Hippocampal formation (tissue), 2 donors: ENCODE data around the gene LAMA2.

ENCODE experiments used
- DNase-seq, 2 donors: peaks; one replicate each; lab custom pipeline; 2025; lab: John Stamatoyannopoulos, UW

LAMA2 gene

DNA sequence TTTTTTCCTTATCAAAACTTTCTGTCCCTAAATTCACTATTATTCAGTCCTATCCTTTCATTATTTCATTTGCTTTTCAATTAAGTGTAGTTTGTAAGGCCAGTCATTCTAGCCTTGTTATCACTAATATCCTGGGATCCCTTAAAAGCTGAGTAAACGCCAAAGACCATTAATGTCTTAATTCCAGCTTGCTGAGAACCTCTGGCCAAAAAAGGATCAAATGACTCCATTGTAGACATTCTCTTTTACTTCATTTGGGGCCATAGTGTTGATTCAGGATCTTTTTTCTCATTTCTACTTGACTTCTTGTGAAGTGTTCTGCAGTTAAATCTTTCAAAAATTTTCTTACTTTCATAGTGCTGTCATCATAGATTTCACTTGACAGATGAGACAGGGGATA lies 379.7 kb downstream of the LAMA2 start:
- no peak for DNase-seq

DNA sequence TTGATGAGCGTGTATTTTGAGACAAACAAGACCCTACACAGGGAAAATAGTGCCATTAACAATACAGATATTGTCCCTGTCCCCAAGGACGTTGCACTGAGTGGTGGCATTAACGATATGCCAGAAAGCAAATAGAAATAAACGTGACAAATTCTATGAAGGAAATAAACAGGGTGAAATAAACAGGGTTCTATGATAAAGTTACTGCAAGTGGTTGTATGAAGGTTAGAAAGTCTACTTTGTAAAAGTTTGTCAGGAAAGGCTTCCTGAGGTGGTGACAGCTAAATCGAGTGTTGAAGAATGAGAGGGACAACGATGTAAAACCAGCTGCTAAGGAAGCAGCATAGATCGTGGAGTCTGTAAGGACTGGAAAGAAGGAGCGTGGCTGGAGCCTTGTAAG lies 380.2 kb downstream of the LAMA2 start:
- DNase-seq, result no peak

GRCh38 chr6:129264480-129265045 lies 381.6 kb downstream of the LAMA2 start:
- DNase-seq, result no peak

DNA sequence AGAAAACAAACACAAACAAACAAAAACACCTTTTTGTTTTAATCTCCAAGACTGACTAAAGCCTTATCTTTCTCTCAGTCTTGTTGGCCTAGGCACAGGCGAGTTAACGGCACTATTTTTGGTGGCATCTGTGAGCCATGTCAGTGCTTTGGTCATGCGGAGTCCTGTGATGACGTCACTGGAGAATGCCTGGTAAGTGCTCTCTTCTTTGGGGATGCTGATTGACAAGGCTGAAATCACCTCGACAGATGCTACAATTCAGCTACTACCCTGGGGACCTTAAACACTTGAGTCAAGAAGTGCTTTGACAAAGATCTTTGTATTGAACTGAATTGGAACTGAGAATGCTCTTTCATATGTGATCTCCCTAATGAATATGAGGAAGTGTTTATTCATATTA lies 384.1 kb downstream of the LAMA2 start:
- DNase-seq, result no peak

DNA sequence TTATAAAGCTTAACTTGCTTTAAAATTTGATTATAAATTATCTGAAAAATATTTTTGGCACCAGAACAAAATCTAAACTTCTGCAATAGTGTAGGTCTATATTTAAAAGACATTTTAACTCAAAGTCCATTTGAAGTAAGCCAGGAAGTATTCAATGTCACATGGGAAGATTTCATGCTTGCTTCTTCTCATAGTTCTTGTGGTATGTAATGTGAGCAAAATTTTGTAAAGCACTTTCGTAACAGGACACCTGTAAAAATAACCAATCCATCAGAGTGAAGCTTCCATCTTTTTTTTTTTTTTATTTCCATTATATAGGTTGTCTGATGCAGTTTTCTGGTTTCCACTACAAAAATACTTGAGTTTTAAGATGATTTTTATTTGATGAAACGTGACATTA lies 386.1 kb downstream of the LAMA2 start:
- DNase-seq, result no peak

DNA sequence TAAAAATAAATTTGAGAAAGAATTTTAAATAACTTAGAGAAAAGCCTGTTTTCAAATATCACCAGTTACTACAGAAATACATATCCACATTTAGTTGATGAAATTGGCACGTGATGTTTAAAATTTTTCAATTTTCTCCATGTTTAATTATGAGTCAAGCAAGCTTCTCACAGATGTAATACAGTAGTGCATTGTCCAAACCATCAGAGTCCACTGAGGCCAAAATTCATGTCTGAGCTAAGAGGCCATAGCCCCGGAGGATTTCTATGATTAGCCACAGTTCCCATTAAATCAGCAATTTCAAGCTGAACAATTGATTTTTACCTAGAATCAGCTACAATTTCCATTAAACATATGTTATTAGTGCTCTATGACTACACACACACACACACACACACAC lies 387.0 kb downstream of the LAMA2 start:
- DNase-seq, result no peak

GRCh38 chr6:129270450-129270849 lies 387.5 kb downstream of the LAMA2 start:
- no peak for DNase-seq

- DNase-seq, result no peak
Measured at GRCh38 chr6:129273161-129273560, 390.2 kb downstream of the LAMA2 start.

DNA sequence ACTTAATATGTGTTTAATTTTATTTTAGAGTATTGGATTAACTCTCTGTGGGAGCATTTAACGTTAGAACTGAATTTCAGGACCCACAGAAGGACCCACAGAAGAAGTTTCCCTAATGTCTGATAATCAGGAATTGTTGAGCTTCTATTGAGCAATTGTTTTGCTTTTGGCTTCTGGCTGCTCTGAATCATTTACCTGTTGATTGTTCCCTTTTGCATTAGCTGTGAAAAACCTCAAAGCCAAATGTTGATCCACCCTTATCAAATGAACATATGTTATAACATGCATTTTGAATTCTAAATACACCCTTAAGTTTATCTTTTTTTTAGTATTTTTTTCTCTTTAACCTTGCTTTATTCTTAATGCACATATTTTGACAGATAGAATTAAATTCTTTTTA lies 393.5 kb downstream of the LAMA2 start:
- DNase-seq, result no peak

DNA sequence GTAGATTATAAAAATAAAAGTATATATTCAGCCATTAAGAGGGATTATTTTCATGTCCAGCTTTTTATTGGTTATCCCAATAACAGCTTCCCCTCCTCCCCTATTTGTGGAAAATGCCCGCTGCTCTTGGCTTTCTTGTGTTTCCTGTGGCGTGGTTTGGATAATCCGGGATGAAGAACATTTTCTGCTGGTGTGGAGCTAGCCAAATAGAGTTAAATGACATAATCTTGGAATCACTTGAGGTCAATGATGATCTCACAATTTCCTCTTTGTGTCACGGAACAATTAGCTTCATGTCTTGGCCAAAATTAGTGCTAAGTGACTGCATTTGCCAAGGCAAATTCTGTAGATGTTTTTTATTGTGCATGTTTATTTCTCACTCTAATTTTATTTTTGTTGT lies 394.0 kb downstream of the LAMA2 start:
- peak in 1 of 2 donors; percentile 73 for DNase-seq

- DNase-seq, result no peak
Measured at GRCh38 chr6:129279343-129280292, 396.7 kb downstream of the LAMA2 start.

DNA sequence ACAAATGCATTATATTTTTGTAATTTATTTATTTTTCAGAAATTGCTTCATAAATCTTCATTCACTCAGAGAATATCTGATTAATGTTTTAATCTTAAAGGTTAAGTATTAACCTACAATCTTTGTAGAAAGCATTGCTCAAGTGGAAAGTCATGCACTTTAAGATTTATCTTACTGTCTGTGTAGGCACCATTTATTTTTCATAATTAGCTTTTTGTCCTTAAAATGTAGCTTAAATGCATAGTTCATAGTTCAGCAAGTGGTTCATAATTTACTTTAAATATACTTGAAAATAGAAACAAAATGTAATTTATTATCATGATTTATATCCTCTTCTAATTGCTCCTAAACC lies 397.3 kb downstream of the LAMA2 start:
- no peak for DNase-seq

DNA sequence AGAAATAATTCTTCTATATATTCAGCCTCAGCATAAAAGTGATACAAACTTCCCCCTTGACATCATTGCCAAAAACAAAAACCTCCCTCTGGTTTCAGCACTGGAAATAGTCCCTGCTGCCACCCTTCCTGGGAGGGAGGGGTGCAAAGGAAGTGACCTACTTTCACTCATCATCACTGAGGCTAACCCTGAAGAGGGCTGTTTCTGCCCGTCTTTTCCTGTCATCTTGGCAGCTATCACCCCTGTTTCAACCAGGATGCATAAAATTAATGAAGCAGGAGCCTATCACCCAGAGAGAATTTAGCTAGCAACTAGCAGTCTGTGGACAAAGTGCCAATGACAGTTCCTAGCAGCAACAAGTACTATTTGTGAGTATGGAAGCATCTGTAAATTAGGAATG lies 397.8 kb downstream of the LAMA2 start:
- no peak for DNase-seq

GRCh38 chr6:129281168-129281796 lies 398.3 kb downstream of the LAMA2 start:
- DNase-seq, result no peak

DNA sequence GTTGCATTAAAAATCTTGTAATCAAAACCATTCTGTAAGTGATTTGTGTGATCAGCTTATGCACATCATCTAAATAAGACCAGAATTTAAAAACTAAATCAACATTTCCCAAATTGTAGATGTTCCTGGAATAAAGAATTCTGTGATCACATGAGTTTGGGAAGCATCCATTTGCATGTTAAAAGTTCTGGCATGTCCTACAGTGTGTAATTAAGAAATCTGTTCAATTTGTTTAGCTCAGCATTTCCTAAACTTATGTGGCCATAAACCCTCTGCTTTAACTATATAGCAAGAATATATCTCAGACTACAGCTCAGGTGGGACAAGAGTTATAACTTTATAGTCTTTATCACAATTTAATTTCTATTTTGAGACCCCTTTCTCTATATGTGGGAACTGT lies 399.1 kb downstream of the LAMA2 start:
- no peak for DNase-seq

DNA sequence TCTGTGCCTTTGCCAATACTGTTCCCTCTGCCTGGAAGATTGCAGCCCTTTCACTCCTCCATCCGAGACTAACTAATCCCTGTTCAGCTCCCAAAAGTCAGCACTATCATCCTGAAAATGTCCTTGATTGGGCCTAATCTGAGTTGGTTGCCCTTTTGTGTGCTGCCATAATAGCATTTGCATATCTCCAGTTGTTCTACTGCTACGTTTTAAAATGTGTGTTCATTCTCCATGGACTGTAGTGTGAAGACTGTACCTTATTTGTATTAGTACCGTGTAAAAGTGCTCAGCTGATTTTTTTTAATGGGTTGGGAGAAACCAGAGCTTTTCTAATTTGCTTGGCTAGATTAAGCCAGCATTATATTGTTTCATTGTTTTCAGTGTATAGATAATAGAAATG lies 401.3 kb downstream of the LAMA2 start:
- no peak for DNase-seq

GRCh38 chr6:129287231-129288177 lies 404.6 kb downstream of the LAMA2 start:
- DNase-seq, result no peak

- no peak for DNase-seq
Measured at GRCh38 chr6:129289442-129289841, 406.5 kb downstream of the LAMA2 start.

DNA sequence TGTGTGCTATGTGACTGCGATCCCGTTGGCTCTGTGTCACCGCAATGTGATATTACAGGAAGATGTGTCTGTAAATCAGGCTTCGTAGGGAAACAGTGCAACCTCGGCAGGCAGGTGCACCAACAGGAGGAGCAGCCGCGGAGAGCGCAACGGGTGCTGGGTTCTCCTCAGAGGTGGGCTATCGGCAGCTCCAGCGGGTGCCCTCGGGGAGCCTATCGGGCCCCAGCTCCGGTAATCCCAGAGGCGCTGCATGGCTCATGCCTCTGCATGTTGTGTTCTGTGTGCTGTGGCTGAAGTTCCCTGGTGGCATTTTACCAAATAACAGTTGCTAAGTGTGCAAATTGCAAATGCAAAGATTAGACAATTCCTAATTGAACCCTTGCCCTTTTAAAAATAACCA lies 409.9 kb downstream of the LAMA2 start:
- no peak for DNase-seq

DNA sequence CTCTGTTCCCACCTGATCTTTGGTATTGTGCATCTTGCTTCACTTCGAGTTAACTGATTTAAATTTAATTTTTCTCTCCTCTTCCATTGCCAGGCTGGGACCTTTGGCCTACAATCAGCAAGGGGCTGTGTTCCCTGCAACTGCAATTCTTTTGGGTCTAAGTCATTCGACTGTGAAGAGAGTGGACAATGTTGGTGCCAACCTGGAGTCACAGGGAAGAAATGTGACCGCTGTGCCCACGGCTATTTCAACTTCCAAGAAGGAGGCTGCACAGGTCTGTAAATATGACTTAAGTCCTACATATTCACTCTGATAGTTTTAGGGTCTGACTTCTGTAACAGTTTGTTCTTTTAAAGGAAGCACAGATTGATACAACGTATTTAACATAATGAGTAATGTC lies 414.7 kb downstream of the LAMA2 start:
- no peak for DNase-seq

GRCh38 chr6:129302671-129303070 lies 419.7 kb downstream of the LAMA2 start:
- no peak for DNase-seq

DNA sequence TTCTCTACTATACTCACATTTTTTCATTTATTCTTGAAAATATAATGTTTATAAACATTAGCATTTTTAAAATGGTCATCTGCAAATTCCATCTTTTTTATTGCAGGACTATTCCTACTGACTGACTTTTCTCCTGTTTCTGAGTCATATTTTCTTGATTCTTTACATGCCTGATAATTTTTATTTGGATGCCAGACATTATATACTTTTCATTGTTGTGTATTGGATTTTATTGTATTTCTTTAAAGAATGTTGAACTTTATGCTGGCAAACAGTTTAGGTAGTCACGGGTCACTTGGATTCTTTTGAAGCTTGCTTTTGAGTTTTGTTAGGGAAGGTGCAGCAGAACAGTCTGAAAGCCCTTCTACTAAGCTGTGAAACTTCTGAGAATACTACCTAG lies 423.9 kb downstream of the LAMA2 start:
- no peak for DNase-seq
